Epidermal melanocyte (primary cell): ENCODE results near the gene MUSTN1.

Experiments used
- DNase-seq: peaks from one replicate; pipeline ENCODE4 v3.0.0; 2011; ENCODE audit warnings: low spot score; ENCODE audit not compliant: insufficient read length

The MUSTN1 gene

GRCh38 chr3:52852419-52852818 is 17.6 kb upstream of the MUSTN1 start:
- no peak for DNase-seq

- peak; percentile 86 for DNase-seq
Measured at GRCh38 chr3:52851348-52851747, 16.5 kb upstream of the MUSTN1 start.

- no peak for DNase-seq
Measured at GRCh38 chr3:52849656-52850055, 14.8 kb upstream of the MUSTN1 start.

- DNase-seq, result no peak
Measured at GRCh38 chr3:52848617-52849016, 13.8 kb upstream of the MUSTN1 start.

- DNase-seq, result no peak
Measured at GRCh38 chr3:52847726-52848125, 12.9 kb upstream of the MUSTN1 start.

- no peak for DNase-seq
Measured at GRCh38 chr3:52847241-52847640, 12.4 kb upstream of the MUSTN1 start.

- no peak for DNase-seq
Measured at GRCh38 chr3:52846432-52846965, 11.7 kb upstream of the MUSTN1 start.

GRCh38 chr3:52845691-52846431 is 11.0 kb upstream of the MUSTN1 start:
- no peak for DNase-seq

- no peak for DNase-seq
Measured at GRCh38 chr3:52845157-52845556, 10.3 kb upstream of the MUSTN1 start.

GRCh38 chr3:52844290-52844975 is 9.6 kb upstream of the MUSTN1 start:
- DNase-seq, result no peak

- no peak for DNase-seq
Measured at GRCh38 chr3:52843881-52844280, 9.1 kb upstream of the MUSTN1 start.

- DNase-seq, result no peak
Measured at GRCh38 chr3:52843108-52843865, 8.5 kb upstream of the MUSTN1 start.

- DNase-seq, result no peak
Measured at GRCh38 chr3:52842424-52842823, 7.6 kb upstream of the MUSTN1 start.

- no peak for DNase-seq
Measured at GRCh38 chr3:52841981-52842340, 7.1 kb upstream of the MUSTN1 start.

- DNase-seq, result no peak
Measured at GRCh38 chr3:52841211-52841980, 6.6 kb upstream of the MUSTN1 start.

- no peak for DNase-seq
Measured at GRCh38 chr3:52839892-52840545, 5.2 kb upstream of the MUSTN1 start.

- no peak for DNase-seq
Measured at GRCh38 chr3:52839268-52839575, 4.4 kb upstream of the MUSTN1 start.

GRCh38 chr3:52838561-52839267 is 3.9 kb upstream of the MUSTN1 start:
- no peak for DNase-seq

- DNase-seq, result no peak
Measured at GRCh38 chr3:52836986-52837385, 2.2 kb upstream of the MUSTN1 start.

- no peak for DNase-seq
Measured at GRCh38 chr3:52836471-52836845, 1.6 kb upstream of the MUSTN1 start.
